Spleen (tissue), 7 donors: ENCODE results near the gene CCDC88C.

Source experiments
- POLR2A ChIP-seq, 3 donors: fragments of 450-650 bp; IDR thresholded peaks; one replicate each; pipeline ENCODE4 v1.5.1; 2017; ENCODE audit warnings: antibody characterized with exemption in 3 of 3, mild to moderate bottlenecking in 1 of 3
- POLR2AphosphoS5 ChIP-seq, 3 donors: sonication (generic); formaldehyde crosslinking; IDR thresholded peaks; one replicate each; pipeline ENCODE4 v1.5.1; 2017; ENCODE audit warnings: antibody characterized with exemption in 3 of 3
- TF ChIP-seq, protein P1 (sequence below), 11 experiments: fragments of 200-600 bp in 7 of 11; fragments of 450-650 bp in 4 of 11; sonication (generic) in 4 of 11; IDR thresholded peaks in 8 of 11; conservative IDR thresholded peaks in 3 of 11; 1 replicate in 7 of 11; 2 replicates in 4 of 11; pipeline versions ENCODE4 v1.4.0 to v1.8.0; 2016 to 2021; ENCODE audit warnings: antibody characterized with exemption in 11 of 11, inconsistent platforms in 4 of 11, mild to moderate bottlenecking in 1 of 11
- donor health status: DM: no; HTN: no; CAD: no; lungs with moderate emphysema.
- donor health status: DM: no; HTN: no; CAD: no.
- donor health status: DM: no; HTN: no; CAD: no.

DNA sequence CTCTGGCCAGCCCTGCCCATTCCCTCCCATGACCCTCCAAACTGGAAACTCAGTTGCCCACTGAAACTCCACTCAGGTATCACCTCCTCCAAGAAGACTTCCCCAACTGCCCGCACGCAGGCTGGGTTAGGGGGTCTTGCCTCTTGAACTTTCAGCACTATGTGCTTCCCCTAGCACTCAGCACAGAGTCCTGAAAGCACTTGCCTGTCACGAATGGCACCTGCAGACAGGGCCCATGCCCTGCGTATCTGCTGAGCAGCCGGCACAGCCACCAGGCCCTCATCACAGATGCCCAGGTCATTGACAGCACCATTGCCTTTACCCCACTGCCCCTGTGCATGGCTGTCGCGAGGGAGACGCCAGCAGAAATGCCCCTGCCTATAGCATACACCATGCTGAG, 11.2 kb downstream of the CCDC88C start:
- TF ChIP-seq, protein P1, sequence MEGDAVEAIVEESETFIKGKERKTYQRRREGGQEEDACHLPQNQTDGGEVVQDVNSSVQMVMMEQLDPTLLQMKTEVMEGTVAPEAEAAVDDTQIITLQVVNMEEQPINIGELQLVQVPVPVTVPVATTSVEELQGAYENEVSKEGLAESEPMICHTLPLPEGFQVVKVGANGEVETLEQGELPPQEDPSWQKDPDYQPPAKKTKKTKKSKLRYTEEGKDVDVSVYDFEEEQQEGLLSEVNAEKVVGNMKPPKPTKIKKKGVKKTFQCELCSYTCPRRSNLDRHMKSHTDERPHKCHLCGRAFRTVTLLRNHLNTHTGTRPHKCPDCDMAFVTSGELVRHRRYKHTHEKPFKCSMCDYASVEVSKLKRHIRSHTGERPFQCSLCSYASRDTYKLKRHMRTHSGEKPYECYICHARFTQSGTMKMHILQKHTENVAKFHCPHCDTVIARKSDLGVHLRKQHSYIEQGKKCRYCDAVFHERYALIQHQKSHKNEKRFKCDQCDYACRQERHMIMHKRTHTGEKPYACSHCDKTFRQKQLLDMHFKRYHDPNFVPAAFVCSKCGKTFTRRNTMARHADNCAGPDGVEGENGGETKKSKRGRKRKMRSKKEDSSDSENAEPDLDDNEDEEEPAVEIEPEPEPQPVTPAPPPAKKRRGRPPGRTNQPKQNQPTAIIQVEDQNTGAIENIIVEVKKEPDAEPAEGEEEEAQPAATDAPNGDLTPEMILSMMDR (IDR thresholded peaks at IDR 0.05 in 8 of 11, conservative IDR thresholded peaks at IDR 0.05 in 3 of 11): no peak
- TF ChIP-seq POLR2A (IDR thresholded peaks at IDR 0.05) (no peak), POLR2AphosphoS5 (IDR thresholded peaks at IDR 0.05) (no peak)
